ENCODE measurements around the gene PRDM16. TPM values are rescaled to one million over a fixed set of nuclear protein-coding genes. Genes with fewer than 3 reads are reported as not detected.

PRDM16 gene
- total and polyA plus RNA-seq, 2 of the 13 experiments (the other 11 are each of a cell fraction or from before 2014, with no cell fraction given): 0.15 to 0.81 TPM

GRCh38 chr1:3250624-3251023, 181.6 kb downstream of the PRDM16 start (continued):
- TF ChIP-seq ZNF512B (CRISPR knock-in tag; IDR thresholded peaks at IDR 0.05; ENCODE audit: borderline replicate concordance) (no peak), ZFP36L1 (CRISPR knock-in tag; IDR thresholded peaks at IDR 0.05) (no peak), ZNF747 (CRISPR knock-in tag; IDR thresholded peaks at IDR 0.05; ENCODE audit: borderline replicate concordance) (no peak), ZNF441 (CRISPR knock-in tag; IDR thresholded peaks at IDR 0.05; ENCODE audit: borderline replicate concordance) (no peak), ZNF101 (CRISPR knock-in tag; IDR thresholded peaks at IDR 0.05; ENCODE audit: borderline replicate concordance, low read depth) (no peak), ZNF543 (CRISPR knock-in tag; IDR thresholded peaks at IDR 0.05) (no peak), ZNF263 (CRISPR knock-in tag; IDR thresholded peaks at IDR 0.05) (no peak), FOXA3 (CRISPR knock-in tag; IDR thresholded peaks at IDR 0.05) (no peak), ZNF564 (CRISPR knock-in tag; IDR thresholded peaks at IDR 0.05) (0 out of 2 replicates have a peak, but pooled peaks have one; percentile 16), ZNF280D (CRISPR knock-in tag; IDR thresholded peaks at IDR 0.05) (0 out of 2 replicates have a peak, but pooled peaks have one; percentile 9), AFF4 (CRISPR knock-in tag; IDR thresholded peaks at IDR 0.05) (no peak), GLI4 (CRISPR knock-in tag; IDR thresholded peaks at IDR 0.05; ENCODE audit: borderline replicate concordance) (no peak), ISL2 (CRISPR knock-in tag; IDR thresholded peaks at IDR 0.05) (0 out of 2 replicates have a peak, but pooled peaks have one; percentile 4), ZNF777 (CRISPR knock-in tag; IDR thresholded peaks at IDR 0.05) (0 out of 2 replicates have a peak, but pooled peaks have one; percentile 28)
